GM12878 (cell line): ENCODE measurements around the gene CRYL1. TPM values are rescaled to one million over a fixed set of nuclear protein-coding genes. Genes with fewer than 3 reads are reported as not detected.

ENCODE experiments used
- CBX3 ChIP-seq: fragments of 200-600 bp; sonication (generic); IDR thresholded peaks from 2 replicates; pipeline ENCODE4 v1.6.1; 2016; ENCODE audit warnings: low read depth, borderline replicate concordance
- EED ChIP-seq: sonication (generic); IDR thresholded peaks from 2 replicates; pipeline ENCODE4 v1.6.1; 2016; ENCODE audit warnings: antibody characterized with exemption, low read depth
- GATAD2B ChIP-seq: fragments of 450-650 bp; conservative IDR thresholded peaks from 2 replicates; pipeline ENCODE4 v1.6.1; 2017; ENCODE audit warnings: low read depth, mild to moderate bottlenecking, moderate library complexity
- MYB ChIP-seq: fragments of 150-350 bp; IDR thresholded peaks from 2 replicates; pipeline ENCODE4 v1.6.1; 2014; ENCODE audit warnings: mild to moderate bottlenecking, low read depth, low read length, borderline replicate concordance
- RBBP5 ChIP-seq: fragments of 200-600 bp; sonication (generic); conservative IDR thresholded peaks from 2 replicates; pipeline ENCODE4 v1.6.1; 2016
- TCF3 ChIP-seq: IDR thresholded peaks from 2 replicates; pipeline ENCODE4 v1.6.1; 2012; ENCODE audit warnings: low read depth, mild to moderate bottlenecking, low read length, borderline replicate concordance; ENCODE audit not compliant: insufficient read depth
- WRNIP1 ChIP-seq: IDR thresholded peaks from 2 replicates; pipeline ENCODE4 v1.6.1; 2011; ENCODE audit warnings: low read depth, low read length, improper control_type of control experiment, borderline replicate concordance
- polyA plus RNA-seq, 11 experiments: library from polyadenylated mRNA; depleted of rRNA in 4 of 11; unstranded in 6 of 11; stranded (reverse) in 5 of 11; fragments of >200 nt; fragmentation: Nextera tagmentation in 4 of 11; fragmentation: Illumina TruSeq in 1 of 11; extraction: Ambion mirVana in 4 of 11; extraction: Trizol in 1 of 11; gene quantifications; 1 replicate in 1 of 11; 2 replicates in 10 of 11; pipeline versions ENCODE4 v1.2.1 to v1.2.3, GENCODE V29; 2011 to 2016; ENCODE audit warnings: inconsistent platforms in 2 of 11, missing spikeins in 2 of 11, low read depth in 1 of 11
- total RNA-seq, 4 experiments: library from RNA; depleted of rRNA in 3 of 4; stranded (reverse); fragments of >200 nt in 3 of 4; fragmentation: Illumina TruSeq in 1 of 4; extraction: Trizol in 1 of 4; gene quantifications; 2 replicates each; pipeline versions ENCODE4 v1.2.1 to v1.2.3, GENCODE V29; 2013 to 2021
- TF ChIP-seq, protein P1 (sequence below): fragments of 450-650 bp; conservative IDR thresholded peaks from 2 replicates; pipeline ENCODE4 v1.6.1; 2017; ENCODE audit warnings: mild to moderate bottlenecking, moderate library complexity
- TF ChIP-seq, protein P2 (sequence below): fragments of 450-650 bp; IDR thresholded peaks from 2 replicates; pipeline ENCODE4 v1.6.1; 2017; ENCODE audit warnings: mild to moderate bottlenecking, moderate library complexity

CRYL1 gene
- total and polyA plus RNA-seq, 10 of the 15 experiments (the other 5 are each of a cell fraction or from before 2014, with no cell fraction given) = 5.5 to 36.7 (median 12.2) TPM

GRCh38 chr13:20525601-20526544 lies at the start of gene CRYL1 (continued):
- TF ChIP-seq, protein P1, sequence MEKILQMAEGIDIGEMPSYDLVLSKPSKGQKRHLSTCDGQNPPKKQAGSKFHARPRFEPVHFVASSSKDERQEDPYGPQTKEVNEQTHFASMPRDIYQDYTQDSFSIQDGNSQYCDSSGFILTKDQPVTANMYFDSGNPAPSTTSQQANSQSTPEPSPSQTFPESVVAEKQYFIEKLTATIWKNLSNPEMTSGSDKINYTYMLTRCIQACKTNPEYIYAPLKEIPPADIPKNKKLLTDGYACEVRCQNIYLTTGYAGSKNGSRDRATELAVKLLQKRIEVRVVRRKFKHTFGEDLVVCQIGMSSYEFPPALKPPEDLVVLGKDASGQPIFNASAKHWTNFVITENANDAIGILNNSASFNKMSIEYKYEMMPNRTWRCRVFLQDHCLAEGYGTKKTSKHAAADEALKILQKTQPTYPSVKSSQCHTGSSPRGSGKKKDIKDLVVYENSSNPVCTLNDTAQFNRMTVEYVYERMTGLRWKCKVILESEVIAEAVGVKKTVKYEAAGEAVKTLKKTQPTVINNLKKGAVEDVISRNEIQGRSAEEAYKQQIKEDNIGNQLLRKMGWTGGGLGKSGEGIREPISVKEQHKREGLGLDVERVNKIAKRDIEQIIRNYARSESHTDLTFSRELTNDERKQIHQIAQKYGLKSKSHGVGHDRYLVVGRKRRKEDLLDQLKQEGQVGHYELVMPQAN = no peak; the same call in 1 of the 2 replicates
- no peak for TF ChIP-seq RBBP5
- TF ChIP-seq, protein P2, sequence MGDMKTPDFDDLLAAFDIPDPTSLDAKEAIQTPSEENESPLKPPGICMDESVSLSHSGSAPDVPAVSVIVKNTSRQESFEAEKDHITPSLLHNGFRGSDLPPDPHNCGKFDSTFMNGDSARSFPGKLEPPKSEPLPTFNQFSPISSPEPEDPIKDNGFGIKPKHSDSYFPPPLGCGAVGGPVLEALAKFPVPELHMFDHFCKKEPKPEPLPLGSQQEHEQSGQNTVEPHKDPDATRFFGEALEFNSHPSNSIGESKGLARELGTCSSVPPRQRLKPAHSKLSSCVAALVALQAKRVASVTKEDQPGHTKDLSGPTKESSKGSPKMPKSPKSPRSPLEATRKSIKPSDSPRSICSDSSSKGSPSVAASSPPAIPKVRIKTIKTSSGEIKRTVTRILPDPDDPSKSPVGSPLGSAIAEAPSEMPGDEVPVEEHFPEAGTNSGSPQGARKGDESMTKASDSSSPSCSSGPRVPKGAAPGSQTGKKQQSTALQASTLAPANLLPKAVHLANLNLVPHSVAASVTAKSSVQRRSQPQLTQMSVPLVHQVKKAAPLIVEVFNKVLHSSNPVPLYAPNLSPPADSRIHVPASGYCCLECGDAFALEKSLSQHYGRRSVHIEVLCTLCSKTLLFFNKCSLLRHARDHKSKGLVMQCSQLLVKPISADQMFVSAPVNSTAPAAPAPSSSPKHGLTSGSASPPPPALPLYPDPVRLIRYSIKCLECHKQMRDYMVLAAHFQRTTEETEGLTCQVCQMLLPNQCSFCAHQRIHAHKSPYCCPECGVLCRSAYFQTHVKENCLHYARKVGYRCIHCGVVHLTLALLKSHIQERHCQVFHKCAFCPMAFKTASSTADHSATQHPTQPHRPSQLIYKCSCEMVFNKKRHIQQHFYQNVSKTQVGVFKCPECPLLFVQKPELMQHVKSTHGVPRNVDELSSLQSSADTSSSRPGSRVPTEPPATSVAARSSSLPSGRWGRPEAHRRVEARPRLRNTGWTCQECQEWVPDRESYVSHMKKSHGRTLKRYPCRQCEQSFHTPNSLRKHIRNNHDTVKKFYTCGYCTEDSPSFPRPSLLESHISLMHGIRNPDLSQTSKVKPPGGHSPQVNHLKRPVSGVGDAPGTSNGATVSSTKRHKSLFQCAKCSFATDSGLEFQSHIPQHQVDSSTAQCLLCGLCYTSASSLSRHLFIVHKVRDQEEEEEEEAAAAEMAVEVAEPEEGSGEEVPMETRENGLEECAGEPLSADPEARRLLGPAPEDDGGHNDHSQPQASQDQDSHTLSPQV = no peak
- 0 out of 2 replicates have a peak, but pooled peaks have one; percentile 9 for TF ChIP-seq TCF3
- no peak for TF ChIP-seq CBX3
- no peak for TF ChIP-seq EED
- no peak for TF ChIP-seq WRNIP1
- TF ChIP-seq GATAD2B = peak; percentile 47
- no peak for TF ChIP-seq MYB
